Measurements from ENCODE around the gene TMEM19. TPM values are rescaled to one million over a fixed set of nuclear protein-coding genes. Genes with fewer than 3 reads are reported as not detected.
"Not testable (repeated sequence)": the region's sequence is repeated elsewhere in the genome, so short reads cannot be mapped to it uniquely, and the experiment has no call there.

TMEM19 gene
- total and polyA plus RNA-seq, 7 donors, result 6.0 to 31.1 (median 18.8) TPM

DNA sequence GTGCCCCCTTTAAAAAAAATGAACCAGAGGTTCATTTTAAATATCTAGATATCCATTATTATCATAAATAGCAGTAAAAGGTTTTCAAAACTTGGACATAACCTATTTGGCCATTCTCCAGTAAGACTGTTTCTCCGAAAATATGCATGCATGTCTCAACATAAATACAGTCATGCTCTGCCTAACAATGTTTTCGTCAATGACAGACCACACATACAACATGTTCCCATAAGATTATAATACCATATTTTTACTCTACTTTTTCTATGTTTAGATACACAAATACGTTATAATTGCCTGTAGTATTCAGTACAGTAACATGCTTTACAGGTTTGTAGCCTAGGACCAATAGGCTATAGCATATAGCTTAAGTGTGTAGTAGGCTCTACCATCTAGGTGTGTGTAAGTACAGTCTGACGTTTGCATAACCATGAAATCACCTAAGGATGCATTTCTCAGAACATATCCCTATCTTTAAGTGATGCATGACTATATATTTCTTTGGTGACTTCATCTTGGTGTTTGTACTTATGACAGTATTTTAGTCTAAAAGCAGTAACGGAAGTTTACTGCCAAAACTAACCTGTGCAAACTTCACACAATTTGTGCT is 3.2 kb downstream of the TMEM19 start:
- TF ChIP-seq, protein P1, sequence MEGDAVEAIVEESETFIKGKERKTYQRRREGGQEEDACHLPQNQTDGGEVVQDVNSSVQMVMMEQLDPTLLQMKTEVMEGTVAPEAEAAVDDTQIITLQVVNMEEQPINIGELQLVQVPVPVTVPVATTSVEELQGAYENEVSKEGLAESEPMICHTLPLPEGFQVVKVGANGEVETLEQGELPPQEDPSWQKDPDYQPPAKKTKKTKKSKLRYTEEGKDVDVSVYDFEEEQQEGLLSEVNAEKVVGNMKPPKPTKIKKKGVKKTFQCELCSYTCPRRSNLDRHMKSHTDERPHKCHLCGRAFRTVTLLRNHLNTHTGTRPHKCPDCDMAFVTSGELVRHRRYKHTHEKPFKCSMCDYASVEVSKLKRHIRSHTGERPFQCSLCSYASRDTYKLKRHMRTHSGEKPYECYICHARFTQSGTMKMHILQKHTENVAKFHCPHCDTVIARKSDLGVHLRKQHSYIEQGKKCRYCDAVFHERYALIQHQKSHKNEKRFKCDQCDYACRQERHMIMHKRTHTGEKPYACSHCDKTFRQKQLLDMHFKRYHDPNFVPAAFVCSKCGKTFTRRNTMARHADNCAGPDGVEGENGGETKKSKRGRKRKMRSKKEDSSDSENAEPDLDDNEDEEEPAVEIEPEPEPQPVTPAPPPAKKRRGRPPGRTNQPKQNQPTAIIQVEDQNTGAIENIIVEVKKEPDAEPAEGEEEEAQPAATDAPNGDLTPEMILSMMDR (IDR thresholded peaks at IDR 0.05), result no peak
- DNase-seq (no peak), ATAC-seq (no peak)
- Histone ChIP-seq H3K27me3 (ENCODE audit: insufficient read depth in 3 of 3, low read length in 2 of 3) (no peaks in the 10 kb centered on the region), H3K27ac (no peak overlapping the region), H3K4me3 (peak overlapping the region; percentile 84), H3K9me3 (no peaks in the 10 kb centered on the region), H3K36me3 (ENCODE audit: insufficient read depth in 1 of 2, low read depth in 1 of 2) (no peaks in the 10 kb centered on the region), H3K4me1 (peaks cover 42% of the 10 kb centered on the region)
- 55 to 83% (median 56%) methylated on average over 5 of the region's 5 CpGs for WGBS, 3 donors
- intact Hi-C loops (cut with DNase I), result loop anchor here in 1 of 2 donors (5.0 kb wide), 1 partner anchor 63 kb away; the partner anchor contains the start of gene RAB21

- intact Hi-C loops (cut with DNase I), result no loop called here
- peak overlapping the region; percentile 72 for H3K27ac ChIP-seq
- H3K36me3 ChIP-seq (ENCODE audit: insufficient read depth in 1 of 2, low read depth in 1 of 2), result peaks cover 0 to 5% of the 10 kb centered on the region in 2 donors
- H3K9me3 ChIP-seq, result no peaks in the 10 kb centered on the region
- peak in 3 of 4 donors; percentile 57 to 64 (median 58) for ATAC-seq
- WGBS, 3 donors, result 36 to 55% (median 44%) methylated on average over 4 of the region's 4 CpGs
- DNase-seq, result no peak
- peaks cover 50% of the 10 kb centered on the region for H3K4me1 ChIP-seq
- peak overlapping the region; percentile 44 for H3K4me3 ChIP-seq
- H3K27me3 ChIP-seq (ENCODE audit: insufficient read depth in 3 of 3, low read length in 2 of 3), result no peaks in the 10 kb centered on the region
- TF ChIP-seq, protein P1 (IDR thresholded peaks at IDR 0.05), result no peak
Observed at GRCh38 chr12:71691504-71692129, 5.7 kb downstream of the TMEM19 start.

GRCh38 chr12:71693126-71693525 is 7.2 kb downstream of the TMEM19 start:
- WGBS, 3 donors, result 96% methylated on average over 7 of the region's 7 CpGs
- Histone ChIP-seq H3K27ac (peak overlapping the region; percentile 79), H3K9me3 (no peaks in the 10 kb centered on the region), H3K27me3 (ENCODE audit: insufficient read depth in 3 of 3, low read length in 2 of 3) (no peaks in the 10 kb centered on the region), H3K4me3 (no peak overlapping the region), H3K4me1 (peaks cover 40% of the 10 kb centered on the region), H3K36me3 (ENCODE audit: insufficient read depth in 1 of 2, low read depth in 1 of 2) (peaks cover 0 to 20% of the 10 kb centered on the region in 2 donors)
- intact Hi-C loops (cut with DNase I), result no loop called here
- DNase-seq (no peak), ATAC-seq (no peak)
- TF ChIP-seq, protein P1 (IDR thresholded peaks at IDR 0.05), result no peak

DNA sequence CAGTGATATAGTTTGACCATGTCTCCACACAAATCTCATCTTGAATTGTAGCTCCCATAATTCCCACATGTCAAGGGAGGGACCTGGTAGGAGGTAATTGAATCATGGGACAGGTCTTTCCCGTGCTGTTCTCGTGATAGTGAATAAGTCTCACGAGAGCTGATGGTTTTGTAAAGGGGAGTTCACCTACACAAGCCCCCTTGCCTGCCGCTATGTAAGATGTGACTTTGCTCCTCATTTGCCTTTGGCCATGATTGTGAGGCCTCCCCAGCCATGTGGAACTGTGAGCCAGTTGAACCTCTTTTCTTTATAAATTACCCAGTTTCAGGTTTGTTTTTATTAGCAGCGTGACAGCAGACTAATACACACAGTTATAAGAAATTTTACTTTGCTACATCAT is 7.8 kb downstream of the TMEM19 start:
- ATAC-seq; H3K4me3 ChIP-seq; H3K27me3 ChIP-seq (ENCODE audit: insufficient read depth in 3 of 3, low read length in 2 of 3); DNase-seq; H3K9me3 ChIP-seq; intact Hi-C loops (cut with DNase I): not testable (repeated sequence)
- H3K36me3 ChIP-seq (ENCODE audit: insufficient read depth in 1 of 2, low read depth in 1 of 2), result peaks cover 0 to 25% of the 10 kb centered on the region in 2 donors
- H3K27ac ChIP-seq, result peak overlapping the region; percentile 79
- 84 to 92% (median 91%) methylated on average over 5 of the region's 5 CpGs for WGBS, 3 donors
- H3K4me1 ChIP-seq, result peaks cover 35% of the 10 kb centered on the region

- TF ChIP-seq, protein P1 (IDR thresholded peaks at IDR 0.05), result no peak
- H3K4me1 ChIP-seq, result peaks cover 31% of the 10 kb centered on the region
- 96 to 100% (median 96%) methylated on average over 1 of the region's 1 CpG for WGBS, 3 donors
- H3K36me3 ChIP-seq (ENCODE audit: insufficient read depth in 1 of 2, low read depth in 1 of 2), result peaks cover 0 to 31% of the 10 kb centered on the region in 2 donors
- DNase-seq (no peak), ATAC-seq (peak; percentile 51 to 88 (median 80))
- no peaks in the 10 kb centered on the region for H3K27me3 ChIP-seq (ENCODE audit: insufficient read depth in 3 of 3, low read length in 2 of 3)
- intact Hi-C loops (cut with DNase I), result no loop called here
- no peaks in the 10 kb centered on the region for H3K9me3 ChIP-seq
- peak overlapping the region; percentile 79 for H3K27ac ChIP-seq
- H3K4me3 ChIP-seq, result no peak overlapping the region
Observed at GRCh38 chr12:71694099-71694820, 8.4 kb downstream of the TMEM19 start.
